ENCODE data around the gene SYT8. TPM values are rescaled to one million over a fixed set of nuclear protein-coding genes. Genes with fewer than 3 reads are reported as not detected.

SYT8 gene
- total RNA-seq, 1 donor from 2014 or later = not detected

- no peak for DNase-seq (ENCODE audit: low read depth in 2 of 2)
These were observed 23.4 kb downstream of the SYT8 start for GRCh38 chr11:1858154-1858553.

GRCh38 chr11:1858576-1858975 is 23.8 kb downstream of the SYT8 start:
- DNase-seq (ENCODE audit: low read depth in 2 of 2) = no peak

GRCh38 chr11:1859004-1859403 is 24.2 kb downstream of the SYT8 start:
- DNase-seq (ENCODE audit: low read depth in 2 of 2) = no peak

GRCh38 chr11:1860108-1860507 is 25.3 kb downstream of the SYT8 start:
- DNase-seq (ENCODE audit: low read depth in 2 of 2) = no peak

GRCh38 chr11:1861435-1862411 is 26.9 kb downstream of the SYT8 start:
- DNase-seq (ENCODE audit: low read depth in 2 of 2) = no peak

- DNase-seq (ENCODE audit: low read depth in 2 of 2) = peak; percentile 46 to 52
These were observed 28.0 kb downstream of the SYT8 start for GRCh38 chr11:1862588-1863351.

GRCh38 chr11:1863352-1864216 is 28.8 kb downstream of the SYT8 start:
- peak; percentile 89 to 92 for DNase-seq (ENCODE audit: low read depth in 2 of 2)

- no peak for DNase-seq (ENCODE audit: low read depth in 2 of 2)
These were observed 29.4 kb downstream of the SYT8 start for GRCh38 chr11:1864231-1864630.

GRCh38 chr11:1864831-1865665 is 30.3 kb downstream of the SYT8 start:
- no peak for DNase-seq (ENCODE audit: low read depth in 2 of 2)

- DNase-seq (ENCODE audit: low read depth in 2 of 2) = no peak
These were observed 31.4 kb downstream of the SYT8 start for GRCh38 chr11:1866226-1866625.

GRCh38 chr11:1866776-1867175 is 32.0 kb downstream of the SYT8 start:
- no peak for DNase-seq (ENCODE audit: low read depth in 2 of 2)

- no peak for DNase-seq (ENCODE audit: low read depth in 2 of 2)
These were observed 32.6 kb downstream of the SYT8 start for GRCh38 chr11:1867381-1867780.

- DNase-seq (ENCODE audit: low read depth in 2 of 2) = no peak
These were observed 33.4 kb downstream of the SYT8 start for GRCh38 chr11:1868056-1868635.

- no peak for DNase-seq (ENCODE audit: low read depth in 2 of 2)
These were observed 34.0 kb downstream of the SYT8 start for GRCh38 chr11:1868636-1869291.

GRCh38 chr11:1869427-1870325 is 34.9 kb downstream of the SYT8 start:
- DNase-seq (ENCODE audit: low read depth in 2 of 2) = no peak

- no peak for DNase-seq (ENCODE audit: low read depth in 2 of 2)
These were observed 35.5 kb downstream of the SYT8 start for GRCh38 chr11:1870326-1870696.

GRCh38 chr11:1870721-1871466 is 36.1 kb downstream of the SYT8 start:
- DNase-seq (ENCODE audit: low read depth in 2 of 2) = no peak

- no peak for DNase-seq (ENCODE audit: low read depth in 2 of 2)
These were observed 36.7 kb downstream of the SYT8 start for GRCh38 chr11:1871531-1871930.

Data from lung microvascular endothelial cell (primary cell).